NT2/D1 (cell line): ENCODE results near the gene OPN1MW3.
"Not testable (repeated sequence)": the region's sequence is repeated elsewhere in the genome, so short reads cannot be mapped to it uniquely, and the experiment has no call there.

Experiments used
- DNase-seq: peaks from one replicate; pipeline ENCODE4 v3.0.0-alpha.2; 2011; ENCODE audit warnings: low read depth, low spot score
- H3K27me3 ChIP-seq: 2 replicates; pipeline ENCODE4 v1.6.0; 2011; ENCODE audit warnings: mild to moderate bottlenecking; ENCODE audit not compliant: insufficient read length, insufficient read depth
- H3K36me3 ChIP-seq: 2 replicates; pipeline ENCODE4 v1.6.1; 2011; ENCODE audit warnings: mild to moderate bottlenecking, low read length, mixed read lengths; ENCODE audit not compliant: insufficient read depth, insufficient read length
- H3K4me1 ChIP-seq: 2 replicates; pipeline ENCODE4 v1.5.1; 2011; ENCODE audit not compliant: insufficient read depth, insufficient read length
- H3K4me3 ChIP-seq: 2 replicates; pipeline ENCODE4 v1.5.1; 2011; ENCODE audit warnings: low read depth; ENCODE audit not compliant: insufficient read length
- H3K9ac ChIP-seq: 2 replicates; pipeline ENCODE4 v1.6.0; 2011; ENCODE audit warnings: low read depth; ENCODE audit not compliant: insufficient read length
- H3K9me3 ChIP-seq: 2 replicates; pipeline ENCODE4 v1.5.1; 2011; ENCODE audit warnings: mild to moderate bottlenecking, low read length; ENCODE audit not compliant: insufficient read depth

OPN1MW3 gene

DNA sequence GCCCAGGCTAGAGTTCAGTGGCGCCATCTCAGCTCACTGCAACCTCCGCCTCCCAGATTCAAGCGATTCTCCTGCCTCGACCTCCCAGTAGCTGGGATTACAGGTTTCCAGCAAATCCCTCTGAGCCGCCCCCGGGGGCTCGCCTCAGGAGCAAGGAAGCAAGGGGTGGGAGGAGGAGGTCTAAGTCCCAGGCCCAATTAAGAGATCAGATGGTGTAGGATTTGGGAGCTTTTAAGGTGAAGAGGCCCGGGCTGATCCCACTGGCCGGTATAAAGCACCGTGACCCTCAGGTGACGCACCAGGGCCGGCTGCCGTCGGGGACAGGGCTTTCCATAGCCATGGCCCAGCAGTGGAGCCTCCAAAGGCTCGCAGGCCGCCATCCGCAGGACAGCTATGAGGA lies at the start of gene OPN1MW3:
Gene OPN1MW3, plus strand, starts transcription at position 301 of the 400 bp plus-strand sequence. Its CDS starts 38 bp downstream, at position 339.
- DNase-seq, H3K9ac ChIP-seq, H3K4me3 ChIP-seq, H3K27me3 ChIP-seq, H3K4me1 ChIP-seq, H3K36me3 ChIP-seq, H3K9me3 ChIP-seq: not testable (repeated sequence)

DNA sequence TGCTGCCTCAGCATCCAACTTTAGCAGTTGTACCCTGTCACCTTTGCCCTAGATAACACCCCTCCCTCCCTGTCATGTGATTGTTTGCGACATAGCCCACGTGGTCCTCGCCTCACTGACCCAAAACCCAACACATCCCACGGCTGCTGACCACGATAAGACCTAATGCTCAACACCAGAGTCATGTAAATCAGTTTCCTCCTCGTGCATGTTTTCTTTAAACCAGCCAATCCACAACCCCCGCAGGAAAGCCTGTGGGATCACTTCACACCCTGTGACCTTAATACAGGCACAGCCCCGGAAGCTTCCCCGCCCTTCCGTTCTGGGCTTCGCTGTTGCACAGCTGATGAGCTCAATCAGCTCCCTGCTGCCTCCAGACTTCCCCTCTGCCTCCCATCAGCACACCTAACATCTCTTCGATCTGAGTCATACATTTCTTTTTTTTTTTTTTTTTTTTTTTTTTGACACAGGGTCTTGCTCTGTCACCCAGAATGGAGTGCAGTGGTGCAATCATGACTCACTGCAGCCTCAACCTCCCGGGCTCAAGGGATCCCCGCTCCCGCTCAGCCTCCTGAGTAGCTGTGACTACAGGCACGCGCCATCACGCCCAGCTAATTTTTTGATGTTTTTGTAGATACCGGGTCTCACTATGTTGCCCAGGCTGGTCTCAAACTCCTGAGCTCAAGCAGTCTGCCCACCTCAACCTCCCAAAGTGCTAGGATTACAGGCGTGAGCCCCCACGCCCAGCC lies 47.5 kb upstream of the OPN1MW3 start:
- not testable (repeated sequence) for H3K36me3 ChIP-seq, H3K4me1 ChIP-seq, H3K27me3 ChIP-seq, H3K9me3 ChIP-seq, DNase-seq, H3K9ac ChIP-seq, H3K4me3 ChIP-seq

DNA sequence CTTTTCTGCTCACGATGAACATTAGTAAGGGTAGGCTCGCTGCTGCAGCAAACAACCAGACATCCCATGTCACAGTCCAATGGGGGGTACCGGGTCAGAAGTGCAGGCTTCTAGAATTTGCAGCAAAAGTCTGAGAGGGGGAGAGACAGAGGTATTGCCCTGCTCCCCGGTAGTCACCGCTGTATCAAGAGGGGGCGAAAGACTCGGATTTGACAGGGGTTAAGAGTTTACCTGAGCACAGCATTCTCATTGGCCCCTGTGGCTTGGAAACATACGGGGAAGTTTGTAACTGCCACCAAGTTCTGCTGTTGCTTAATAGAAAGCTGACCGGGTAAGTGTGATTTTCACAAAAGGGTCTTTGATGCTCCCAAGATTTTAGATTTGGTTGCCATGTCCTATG lies 46.3 kb upstream of the OPN1MW3 start:
- H3K27me3 ChIP-seq, H3K4me3 ChIP-seq, H3K9ac ChIP-seq, DNase-seq, H3K9me3 ChIP-seq, H3K36me3 ChIP-seq, H3K4me1 ChIP-seq: not testable (repeated sequence)

DNA sequence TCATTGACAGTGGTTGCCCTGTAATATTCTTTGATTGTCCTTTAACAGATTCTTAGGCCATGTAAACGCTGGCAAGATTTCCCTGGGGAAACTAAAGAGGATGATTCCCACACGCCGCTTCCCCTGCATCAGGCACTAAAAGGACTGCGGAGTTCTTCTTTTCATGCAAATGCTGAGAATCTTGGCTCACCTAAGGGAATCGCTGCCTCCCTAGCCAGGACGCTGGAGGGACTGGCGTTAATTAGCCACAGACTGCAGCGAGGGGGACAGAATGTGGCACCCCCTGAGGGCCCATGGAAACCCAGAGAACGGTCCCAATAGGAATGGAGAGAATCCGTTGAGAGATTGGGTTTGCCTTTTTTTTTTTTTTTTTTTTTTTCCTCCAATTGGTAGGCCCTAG lies 45.9 kb upstream of the OPN1MW3 start:
- not testable (repeated sequence) for H3K36me3 ChIP-seq, H3K9ac ChIP-seq, H3K4me1 ChIP-seq, H3K9me3 ChIP-seq, H3K27me3 ChIP-seq, DNase-seq, H3K4me3 ChIP-seq

DNA sequence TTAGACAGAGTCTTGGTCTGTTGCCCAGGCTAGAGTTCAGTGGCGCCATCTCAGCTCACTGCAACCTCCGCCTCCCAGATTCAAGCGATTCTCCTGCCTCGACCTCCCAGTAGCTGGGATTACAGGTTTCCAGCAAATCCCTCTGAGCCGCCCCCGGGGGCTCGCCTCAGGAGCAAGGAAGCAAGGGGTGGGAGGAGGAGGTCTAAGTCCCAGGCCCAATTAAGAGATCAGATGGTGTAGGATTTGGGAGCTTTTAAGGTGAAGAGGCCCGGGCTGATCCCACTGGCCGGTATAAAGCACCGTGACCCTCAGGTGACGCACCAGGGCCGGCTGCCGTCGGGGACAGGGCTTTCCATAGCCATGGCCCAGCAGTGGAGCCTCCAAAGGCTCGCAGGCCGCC lies 37.9 kb upstream of the OPN1MW3 start, which contains the start of gene OPN1MW2:
Gene OPN1MW2, plus strand, starts transcription at position 301 of the 400 bp plus-strand sequence. Its CDS starts 60 bp downstream, at position 361.
- H3K4me3 ChIP-seq, H3K27me3 ChIP-seq, H3K4me1 ChIP-seq, H3K9me3 ChIP-seq, H3K9ac ChIP-seq, DNase-seq, H3K36me3 ChIP-seq: not testable (repeated sequence)

DNA sequence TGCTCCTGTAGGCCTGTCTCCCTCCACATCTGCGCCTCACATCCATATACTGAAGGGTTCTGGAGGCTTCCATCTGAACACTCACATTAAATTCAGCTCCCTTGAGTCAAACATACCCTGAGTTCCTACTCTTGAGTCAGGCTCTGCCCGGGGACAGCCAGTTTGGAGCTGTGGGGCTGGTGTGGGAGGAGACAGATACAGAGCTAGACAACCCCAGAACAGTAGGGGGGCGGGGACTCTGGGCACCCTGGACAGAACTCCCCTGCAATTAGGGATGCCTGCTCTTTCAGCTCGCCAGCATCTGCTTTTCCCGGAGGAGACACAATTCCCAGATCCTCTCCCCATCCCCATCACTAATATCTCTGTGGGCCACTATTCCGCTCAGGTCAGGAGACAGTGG lies 32.1 kb upstream of the OPN1MW3 start:
- not testable (repeated sequence) for H3K9ac ChIP-seq, H3K36me3 ChIP-seq, H3K4me3 ChIP-seq, DNase-seq, H3K9me3 ChIP-seq, H3K4me1 ChIP-seq, H3K27me3 ChIP-seq

DNA sequence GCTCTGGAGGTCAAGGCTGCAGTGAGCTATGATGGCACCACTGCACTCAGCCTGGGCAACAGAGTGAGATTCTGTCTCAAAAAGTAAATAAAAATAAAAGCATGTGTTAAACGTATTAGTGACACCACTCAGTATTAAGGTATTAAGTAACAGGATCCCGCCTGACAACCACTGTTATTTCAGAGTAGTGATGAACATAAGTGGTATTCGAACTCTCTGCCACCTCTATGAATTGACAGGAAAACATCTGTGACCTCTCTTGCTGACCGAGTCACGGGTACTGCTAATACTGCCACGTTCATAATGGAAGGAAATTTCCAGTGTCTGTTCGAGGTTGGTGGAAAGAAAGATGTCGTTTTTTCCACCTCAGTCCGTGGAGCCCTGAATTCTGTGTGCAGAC lies 30.7 kb upstream of the OPN1MW3 start:
- not testable (repeated sequence) for DNase-seq, H3K4me1 ChIP-seq, H3K36me3 ChIP-seq, H3K4me3 ChIP-seq, H3K9ac ChIP-seq, H3K27me3 ChIP-seq, H3K9me3 ChIP-seq

DNA sequence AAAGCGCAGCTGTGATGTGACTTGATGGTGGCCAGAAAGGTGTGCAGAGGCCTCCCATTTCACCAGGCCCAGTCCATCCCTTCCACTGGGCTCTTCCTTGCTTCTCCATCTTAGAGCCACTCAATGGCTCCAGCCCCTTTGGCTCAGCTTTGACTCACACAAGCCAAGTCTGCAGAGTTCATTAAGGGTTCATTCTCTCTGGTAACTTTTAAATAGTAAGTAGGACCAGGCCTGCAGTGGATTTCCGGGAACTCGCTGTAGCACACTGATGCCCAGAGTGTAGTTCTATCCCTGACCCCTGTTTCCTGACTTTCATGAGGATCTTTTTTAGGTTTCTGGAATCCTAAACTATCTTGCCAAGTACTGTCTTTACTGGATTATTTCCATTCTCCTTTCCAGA lies 25.9 kb upstream of the OPN1MW3 start:
- H3K4me1 ChIP-seq, DNase-seq, H3K9me3 ChIP-seq, H3K9ac ChIP-seq, H3K27me3 ChIP-seq, H3K4me3 ChIP-seq, H3K36me3 ChIP-seq: not testable (repeated sequence)

DNA sequence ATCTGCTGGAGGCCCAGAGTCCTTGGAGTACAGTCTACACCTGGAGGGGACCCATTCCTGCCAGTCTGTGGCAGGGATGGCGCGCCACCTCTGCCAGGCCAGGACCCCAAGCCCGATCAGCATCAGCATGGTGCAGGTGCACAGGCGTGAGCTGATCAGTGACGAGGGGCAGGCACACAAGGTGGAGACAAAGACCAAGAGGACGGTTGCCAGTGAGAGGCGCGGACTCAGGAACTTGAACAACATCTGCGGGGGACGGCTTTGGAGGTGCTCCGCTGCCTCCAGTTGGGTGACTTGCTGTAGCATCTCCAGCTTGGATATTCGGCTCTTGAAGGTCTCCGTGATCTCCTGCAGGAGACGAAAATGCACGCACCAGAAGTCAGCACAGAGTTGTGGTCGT lies 23.8 kb upstream of the OPN1MW3 start:
- not testable (repeated sequence) for H3K9ac ChIP-seq, DNase-seq, H3K4me1 ChIP-seq, H3K4me3 ChIP-seq, H3K27me3 ChIP-seq, H3K9me3 ChIP-seq, H3K36me3 ChIP-seq

DNA sequence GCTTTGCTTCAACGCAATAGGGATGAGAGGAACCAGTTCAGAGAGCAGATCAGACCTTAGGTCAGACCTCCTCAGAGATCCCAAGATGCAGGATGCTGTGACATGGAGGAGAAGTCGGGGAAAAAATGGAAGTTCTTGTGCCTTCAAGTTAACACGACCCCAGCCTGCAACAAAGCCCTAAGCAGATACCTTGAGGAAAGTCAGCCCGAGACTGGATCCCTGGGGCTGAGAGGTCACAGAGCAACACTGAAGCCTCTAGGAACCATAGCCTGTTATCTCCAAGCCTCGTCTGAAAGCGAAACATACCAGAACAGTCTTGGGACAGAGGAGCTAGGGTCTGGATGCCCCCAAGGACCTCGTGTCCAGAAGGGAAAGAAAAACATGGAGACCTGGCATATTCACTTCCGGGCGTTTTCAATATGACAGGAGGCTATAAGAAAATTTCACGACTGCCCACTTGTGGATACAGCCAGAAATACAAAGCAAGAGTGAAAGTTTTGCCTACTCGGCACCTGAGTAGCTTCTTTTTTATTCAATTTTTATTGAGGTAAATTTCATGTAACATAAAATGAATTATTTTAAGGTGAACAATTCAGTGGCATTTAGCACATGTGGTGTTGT lies 18.3 kb upstream of the OPN1MW3 start:
- H3K9me3 ChIP-seq, H3K4me1 ChIP-seq, H3K9ac ChIP-seq, H3K27me3 ChIP-seq, H3K4me3 ChIP-seq, DNase-seq, H3K36me3 ChIP-seq: not testable (repeated sequence)

DNA sequence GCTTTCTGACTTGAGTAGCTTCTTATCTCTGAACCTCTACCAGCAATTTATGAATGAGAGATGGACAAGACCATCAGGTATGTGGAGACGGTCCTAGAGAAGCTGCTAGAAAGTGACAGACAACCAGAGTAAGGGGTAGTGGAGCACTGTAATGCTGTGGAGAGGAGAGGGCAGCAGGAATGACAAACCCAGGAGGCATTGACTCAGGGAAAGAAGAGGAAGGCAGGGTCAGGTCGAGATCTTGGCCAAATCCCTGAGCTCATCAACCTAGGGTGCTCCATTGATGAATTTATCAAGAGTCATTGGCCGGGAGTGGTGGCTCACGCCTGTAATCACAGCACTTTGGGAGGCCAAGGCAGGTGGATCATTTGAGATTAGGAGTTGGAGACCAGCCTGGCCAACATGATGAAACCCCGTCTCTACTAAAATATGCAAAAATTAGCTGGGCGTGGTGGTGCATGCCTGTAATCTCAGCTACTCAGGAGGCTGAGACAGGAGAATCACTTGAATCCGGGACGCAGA lies 17.3 kb upstream of the OPN1MW3 start:
- H3K9ac ChIP-seq, H3K27me3 ChIP-seq, H3K36me3 ChIP-seq, DNase-seq, H3K4me1 ChIP-seq, H3K9me3 ChIP-seq, H3K4me3 ChIP-seq: not testable (repeated sequence)

DNA sequence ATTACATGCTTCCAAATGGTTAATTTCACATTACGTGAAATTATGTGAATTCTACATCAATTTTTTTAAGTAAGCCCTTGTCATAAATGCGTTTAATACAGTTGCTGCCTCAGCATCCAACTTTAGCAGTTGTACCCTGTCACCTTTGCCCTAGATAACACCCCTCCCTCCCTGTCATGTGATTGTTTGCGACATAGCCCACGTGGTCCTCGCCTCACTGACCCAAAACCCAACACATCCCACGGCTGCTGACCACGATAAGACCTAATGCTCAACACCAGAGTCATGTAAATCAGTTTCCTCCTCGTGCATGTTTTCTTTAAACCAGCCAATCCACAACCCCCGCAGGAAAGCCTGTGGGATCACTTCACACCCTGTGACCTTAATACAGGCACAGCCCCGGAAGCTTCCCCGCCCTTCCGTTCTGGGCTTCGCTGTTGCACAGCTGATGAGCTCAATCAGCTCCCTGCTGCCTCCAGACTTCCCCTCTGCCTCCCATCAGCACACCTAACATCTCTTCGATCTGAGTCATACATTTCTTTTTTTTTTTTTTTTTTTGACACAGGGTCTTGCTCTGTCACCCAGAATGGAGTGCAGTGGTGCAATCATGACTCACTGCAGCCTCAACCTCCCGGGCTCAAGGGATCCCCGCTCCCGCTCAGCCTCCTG lies 9.9 kb upstream of the OPN1MW3 start:
- not testable (repeated sequence) for H3K36me3 ChIP-seq, H3K9ac ChIP-seq, DNase-seq, H3K4me3 ChIP-seq, H3K9me3 ChIP-seq, H3K27me3 ChIP-seq, H3K4me1 ChIP-seq
